Left renal pelvis (tissue), 4 donors: ENCODE measurements around the gene IFNA5. TPM values are rescaled to one million over a fixed set of nuclear protein-coding genes. Genes with fewer than 3 reads are reported as not detected.

Source experiments
- DNase-seq, 4 donors: peaks; one replicate each; pipeline ENCODE4 v3.0.0-alpha.2; 2013; ENCODE audit warnings: low read depth in 4 of 4, low spot score in 3 of 4
- polyA plus RNA-seq, 4 donors: library from polyadenylated mRNA; unstranded; fragments of 120-200 nt; gene quantifications; one replicate each; pipeline ENCODE4 v1.2.1, GENCODE V29; 2013; ENCODE audit not compliant: insufficient read length in 4 of 4

Gene IFNA5
- polyA plus RNA-seq, result not detected

GRCh38 chr9:21305213-21305612 lies at the start of gene IFNA5:
IFNA5 (minus strand) TSS chr9:21305313; CDS start chr9:21305256, 57 bp downstream.
- DNase-seq, result no peak

- no peak for DNase-seq
Observed at GRCh38 chr9:21350787-21351186, 45.7 kb upstream of the IFNA5 start, which contains the start of gene IFNA6. IFNA6 (minus strand) TSS chr9:21350887; CDS start chr9:21350887, 0 bp downstream.

GRCh38 chr9:21348430-21348970 lies 43.4 kb upstream of the IFNA5 start:
- no peak for DNase-seq

GRCh38 chr9:21340735-21341134 lies 35.6 kb upstream of the IFNA5 start:
- DNase-seq, result no peak

GRCh38 chr9:21336457-21336856 lies 31.3 kb upstream of the IFNA5 start:
- DNase-seq, result no peak

GRCh38 chr9:21334701-21335632 lies 29.9 kb upstream of the IFNA5 start, which contains the start of gene KLHL9:
KLHL9 (minus strand) TSS chr9:21335404; CDS start chr9:21334859, 545 bp downstream.
- peak; percentile 84 to 88 (median 86) for DNase-seq

GRCh38 chr9:21333226-21333625 lies 28.1 kb upstream of the IFNA5 start:
- DNase-seq, result no peak

GRCh38 chr9:21331676-21332402 lies 26.7 kb upstream of the IFNA5 start:
- no peak for DNase-seq

- DNase-seq, result no peak
Observed at GRCh38 chr9:21326526-21327139, 21.5 kb upstream of the IFNA5 start.

GRCh38 chr9:21324047-21324446 lies 18.9 kb upstream of the IFNA5 start:
- no peak for DNase-seq

- DNase-seq, result no peak
Observed at GRCh38 chr9:21322911-21323461, 17.9 kb upstream of the IFNA5 start.

GRCh38 chr9:21320465-21320864 lies 15.4 kb upstream of the IFNA5 start:
- no peak for DNase-seq

- DNase-seq, result peak in 1 of 4 donors; percentile 31
Observed at GRCh38 chr9:21317956-21318923, 13.1 kb upstream of the IFNA5 start.

GRCh38 chr9:21316860-21317259 lies 11.7 kb upstream of the IFNA5 start:
- no peak for DNase-seq

GRCh38 chr9:21316032-21316842 lies 11.1 kb upstream of the IFNA5 start:
- DNase-seq, result no peak

- DNase-seq, result no peak
Observed at GRCh38 chr9:21314152-21314551, 9.0 kb upstream of the IFNA5 start.

- DNase-seq, result no peak
Observed at GRCh38 chr9:21311889-21312288, 6.8 kb upstream of the IFNA5 start.

- no peak for DNase-seq
Observed at GRCh38 chr9:21295992-21296391, 9.1 kb downstream of the IFNA5 start.
